Renal pelvis (tissue), 4 donors: ENCODE results near the gene C4orf50. TPM values are rescaled to one million over a fixed set of nuclear protein-coding genes. Genes with fewer than 3 reads are reported as not detected.
"Not testable (repeated sequence)": the region's sequence is repeated elsewhere in the genome, so short reads cannot be mapped to it uniquely, and the experiment has no call there.

Experiments
- DNase-seq: peaks from one replicate; pipeline ENCODE4 v3.0.0-alpha.2; 2013
- polyA plus RNA-seq, 3 donors: library from polyadenylated mRNA; unstranded; fragments of 120-200 nt; gene quantifications; one replicate each; pipeline ENCODE4 v1.2.1, GENCODE V29; 2013; ENCODE audit not compliant: insufficient read length in 3 of 3

C4orf50 gene
- polyA plus RNA-seq, 3 donors = 0.01 to 0.03 TPM; not detected in 1

- DNase-seq = no peak
Observed at GRCh38 chr4:5858020-5858769, 160.0 kb downstream of the C4orf50 start.

- no peak for DNase-seq
Observed at GRCh38 chr4:5857199-5857598, 161.0 kb downstream of the C4orf50 start.

GRCh38 chr4:5856362-5856761 lies 161.9 kb downstream of the C4orf50 start:
- not testable (repeated sequence) for DNase-seq

- DNase-seq = no peak
Observed at GRCh38 chr4:5854929-5855328, 163.3 kb downstream of the C4orf50 start.

- DNase-seq = no peak
Observed at GRCh38 chr4:5852523-5853202, 165.6 kb downstream of the C4orf50 start.

GRCh38 chr4:5851637-5852301 lies 166.5 kb downstream of the C4orf50 start:
- no peak for DNase-seq

Other genes with a start within 250 kb of the C4orf50 start
- 10 to 100 TPM; 49.1 to 66.6 (median 62.6) TPM for gene CRMP1, start 125.3 kb downstream of the C4orf50 start, polyA plus RNA-seq
- gene JAKMIP1, start 182.1 kb upstream of the C4orf50 start, polyA plus RNA-seq = under 1 TPM; 0.06 to 0.14 (median 0.12) TPM